GM21786 (cell line): ENCODE data around the gene TBL3.
A peak's percentile ranks its signal among the peaks of the same experiment; 100 is the strongest.

Source experiments
- ATAC-seq: cut with Tn5 transposase; IDR thresholded peaks from one replicate; pipeline ENCODE4 v1.9.1; 2021; ENCODE audit not compliant: unreplicated experiment

The TBL3 gene

DNA sequence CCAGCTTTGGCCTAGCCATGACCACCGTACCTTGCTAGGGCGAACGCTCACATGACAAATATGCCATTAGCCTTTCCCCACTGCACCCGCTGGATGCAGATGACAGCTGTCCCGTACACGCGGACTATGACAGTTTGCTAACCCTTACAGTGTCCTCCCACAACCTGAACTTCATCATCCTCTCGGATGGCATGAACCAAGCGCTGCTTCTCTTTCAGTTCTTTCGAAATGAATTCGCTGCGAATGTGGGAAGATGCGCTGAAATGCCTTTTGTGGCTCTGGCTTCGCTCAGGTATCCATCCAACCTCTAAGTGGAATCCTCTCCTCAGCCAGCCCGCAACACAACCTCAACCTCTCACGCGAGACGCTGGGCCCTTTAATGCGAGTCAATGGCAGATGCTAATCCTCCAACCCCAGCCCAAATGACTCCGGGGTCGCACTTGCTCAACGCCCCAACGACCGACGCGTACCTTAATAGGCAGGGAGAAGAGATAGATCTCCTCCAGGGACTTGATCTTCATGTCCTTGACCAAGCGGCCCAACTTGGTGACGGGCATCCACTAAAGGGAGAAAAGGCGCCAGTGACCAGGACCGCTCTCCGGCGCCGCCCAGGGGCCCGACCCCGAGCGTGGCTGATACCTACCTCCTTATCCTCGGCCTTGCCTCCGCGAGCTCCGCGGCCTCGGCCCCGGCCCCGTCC, 7.9 kb upstream of the TBL3 start:
- peak; percentile 16 for ATAC-seq

DNA sequence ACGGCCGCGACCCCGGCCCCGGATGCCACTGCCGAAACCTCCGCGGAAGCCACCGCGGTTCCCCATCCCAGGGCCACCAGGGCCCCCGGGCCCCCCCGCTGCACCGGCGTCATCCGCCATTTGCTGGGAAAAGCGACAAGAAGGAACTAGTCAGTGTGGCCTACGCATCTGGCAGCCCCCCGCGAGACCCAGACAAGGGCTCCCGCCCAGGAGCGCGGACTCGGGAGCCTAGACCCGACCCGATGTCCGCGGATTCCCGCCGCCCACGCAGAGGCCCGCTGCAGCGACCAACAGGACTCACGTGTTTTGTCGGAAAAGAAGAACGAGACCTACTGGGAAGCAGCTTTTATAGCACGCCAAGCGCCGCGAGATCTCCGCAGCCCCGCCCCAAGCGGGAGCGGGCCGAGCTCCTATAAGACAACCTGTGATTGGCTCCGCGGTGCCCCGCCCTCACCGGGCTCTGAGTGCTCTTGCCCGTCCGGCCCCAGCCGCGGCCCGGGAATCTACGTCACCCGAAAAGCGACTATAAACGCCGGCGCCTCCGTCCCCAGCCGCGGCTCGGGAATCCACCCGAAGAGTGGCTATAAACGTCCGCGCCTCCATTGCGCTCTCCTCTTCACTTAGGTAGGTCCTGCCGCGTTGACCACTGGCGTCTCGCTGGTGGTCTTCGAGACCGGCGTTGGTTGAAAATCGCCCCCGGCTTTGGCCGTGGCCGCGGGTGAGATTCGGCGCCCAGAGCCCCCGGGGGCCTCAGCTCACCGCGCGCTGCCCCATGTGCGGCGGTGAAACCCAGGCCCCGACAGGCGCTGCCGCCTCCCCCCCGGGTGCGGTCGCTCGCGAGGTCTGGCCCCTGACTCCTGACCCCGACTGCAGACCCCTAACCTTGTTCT, 7.1 kb upstream of the TBL3 start, which contains the start of gene RPS2:
TSS of gene RPS2 (minus strand) at position 321 of the 890 bp plus-strand sequence. CDS start at position 120, 201 bp downstream.
- peak; percentile 77 for ATAC-seq

DNA sequence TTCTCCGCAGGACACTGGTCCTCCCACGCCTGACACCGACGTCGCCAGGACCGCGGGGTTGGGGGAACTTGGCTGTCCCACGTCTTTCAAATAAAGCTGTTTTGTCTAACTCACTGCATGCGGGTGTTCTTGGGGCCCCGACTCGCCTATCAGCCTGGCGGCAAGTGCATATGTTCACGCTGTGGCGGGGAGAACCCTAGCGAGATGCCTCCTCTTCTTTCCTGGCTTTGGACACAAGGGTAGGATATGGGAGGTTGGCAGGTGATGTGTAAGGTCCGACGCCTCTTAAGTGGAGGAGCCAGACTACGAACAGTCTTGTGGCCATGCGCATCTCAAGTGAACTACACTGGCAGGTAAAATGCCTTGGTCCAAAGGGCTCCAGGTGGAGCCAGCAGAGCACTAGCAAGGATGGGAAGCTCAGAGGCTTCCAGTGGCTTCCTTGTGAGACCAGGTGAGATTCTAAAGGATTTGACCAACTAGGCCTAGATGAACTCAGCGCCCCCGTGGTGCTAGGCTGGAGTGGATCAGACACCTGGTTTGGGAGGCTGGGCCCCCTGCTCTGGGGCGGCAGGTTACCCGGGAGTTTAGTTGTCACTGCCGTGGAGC, 6.4 kb upstream of the TBL3 start:
- ATAC-seq = no peak

DNA sequence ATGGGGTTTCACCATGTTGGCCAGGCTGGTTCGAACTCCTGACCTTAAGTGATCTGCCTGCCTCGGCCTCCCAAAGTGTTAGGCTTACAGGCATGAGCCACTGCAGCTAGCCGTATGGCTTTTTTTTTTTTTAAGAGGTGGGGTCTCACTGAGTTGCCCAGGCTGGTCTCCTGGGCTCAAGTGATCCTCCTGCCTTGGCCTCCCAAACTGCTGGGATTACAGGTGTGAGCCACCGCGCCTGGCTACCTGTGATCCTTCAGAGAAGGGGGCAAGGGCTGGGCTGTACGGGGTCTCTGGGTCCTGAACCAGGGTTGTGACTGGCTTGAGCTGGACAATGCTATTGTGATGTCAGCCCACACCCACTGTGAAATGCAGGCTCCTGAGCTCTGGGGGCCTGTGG, 5.4 kb upstream of the TBL3 start, which contains the start of gene RNF151:
TSS of gene RNF151 (plus strand) at position 397 of the 400 bp plus-strand sequence. CDS start 26 bp downstream, outside the sequence.
- no peak for ATAC-seq

DNA sequence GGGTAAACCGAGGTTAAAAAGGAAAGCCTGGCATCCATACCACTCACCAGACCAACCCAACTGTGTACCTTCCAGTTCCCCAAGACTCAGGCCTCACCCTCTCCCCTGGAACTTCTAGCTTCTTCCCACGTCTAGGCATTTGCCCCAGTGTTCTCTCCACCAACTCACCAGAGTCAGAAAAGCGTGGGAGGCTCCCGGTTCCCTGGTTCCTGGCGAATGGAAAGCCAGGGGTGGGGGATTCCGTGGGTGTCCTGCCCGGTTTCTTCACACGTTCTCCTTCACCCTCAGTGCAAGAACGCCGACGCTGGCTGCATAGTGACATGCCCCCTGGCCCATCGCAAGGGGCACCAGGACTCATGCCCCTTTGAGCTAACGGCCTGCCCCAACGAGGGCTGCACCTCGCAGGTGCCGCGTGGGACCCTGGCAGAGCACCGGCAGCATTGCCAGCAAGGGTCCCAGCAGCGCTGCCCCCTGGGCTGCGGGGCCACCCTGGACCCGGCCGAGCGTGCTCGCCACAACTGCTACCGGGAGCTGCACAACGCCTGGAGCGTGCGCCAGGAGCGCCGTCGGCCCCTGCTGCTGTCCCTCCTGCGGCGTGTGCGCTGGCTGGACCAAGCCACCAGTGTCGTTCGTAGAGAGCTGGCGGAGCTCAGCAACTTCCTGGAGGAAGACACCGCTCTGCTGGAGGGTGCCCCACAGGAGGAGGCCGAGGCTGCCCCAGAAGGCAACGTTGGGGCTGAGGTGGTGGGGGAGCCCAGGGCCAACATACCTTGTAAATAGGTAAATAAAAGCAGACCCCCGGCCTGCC, 3.5 kb upstream of the TBL3 start:
- no peak for ATAC-seq

DNA sequence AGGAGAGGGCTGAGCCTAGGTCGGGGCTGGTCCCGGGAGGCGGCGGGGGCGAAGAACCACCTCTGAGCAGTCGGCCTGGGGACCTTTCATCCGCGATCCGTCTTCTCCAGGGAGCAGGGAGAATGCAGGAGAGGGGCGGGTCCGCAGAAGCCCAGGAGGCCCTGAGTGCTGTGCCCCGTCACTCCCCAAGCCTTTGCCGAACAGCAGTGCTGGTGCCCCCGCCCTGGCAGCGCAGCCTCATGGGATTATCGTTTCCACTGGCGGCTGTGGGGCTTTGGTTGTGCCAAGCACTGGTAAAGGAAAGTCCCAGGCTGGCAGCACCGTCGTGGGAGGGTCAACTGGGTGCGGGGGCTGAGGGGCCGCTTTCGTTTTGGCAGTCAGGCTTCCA, 631 bp downstream of the TBL3 start:
- ATAC-seq = no peak

DNA sequence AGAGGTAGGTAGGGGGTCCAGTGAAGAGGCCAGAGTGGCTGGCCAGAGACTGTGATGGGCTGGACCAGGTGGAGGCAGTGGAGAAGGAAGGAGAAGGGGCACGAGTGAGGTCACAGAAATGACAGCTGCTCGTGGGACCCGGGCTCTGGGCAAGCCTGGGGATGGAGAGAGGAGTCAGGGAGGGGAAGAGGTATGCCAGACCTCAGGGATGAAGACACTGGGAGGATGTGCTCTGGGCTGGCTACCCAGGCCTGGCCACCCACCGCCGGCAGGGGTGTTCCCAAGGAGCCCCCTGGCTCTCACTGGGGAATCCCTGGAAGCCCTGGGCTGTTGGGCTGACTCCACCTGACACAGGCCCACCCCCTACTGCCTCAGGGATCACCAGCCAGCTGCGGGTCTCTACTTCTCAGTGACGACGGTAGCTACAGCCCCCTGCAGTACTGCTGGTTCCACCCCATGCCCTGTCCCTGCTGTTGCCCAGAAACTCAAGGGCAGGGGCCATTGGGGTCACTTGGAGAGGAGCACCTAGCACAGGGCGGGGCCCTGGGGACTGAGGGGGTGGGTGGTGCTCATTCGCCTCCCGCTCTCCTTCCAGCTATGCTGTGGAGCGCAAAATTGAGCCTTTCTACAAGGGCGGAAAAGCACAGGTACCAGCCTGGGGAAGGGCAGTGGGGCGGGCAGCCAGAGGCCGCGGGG, 1.8 kb downstream of the TBL3 start:
- no peak for ATAC-seq

DNA sequence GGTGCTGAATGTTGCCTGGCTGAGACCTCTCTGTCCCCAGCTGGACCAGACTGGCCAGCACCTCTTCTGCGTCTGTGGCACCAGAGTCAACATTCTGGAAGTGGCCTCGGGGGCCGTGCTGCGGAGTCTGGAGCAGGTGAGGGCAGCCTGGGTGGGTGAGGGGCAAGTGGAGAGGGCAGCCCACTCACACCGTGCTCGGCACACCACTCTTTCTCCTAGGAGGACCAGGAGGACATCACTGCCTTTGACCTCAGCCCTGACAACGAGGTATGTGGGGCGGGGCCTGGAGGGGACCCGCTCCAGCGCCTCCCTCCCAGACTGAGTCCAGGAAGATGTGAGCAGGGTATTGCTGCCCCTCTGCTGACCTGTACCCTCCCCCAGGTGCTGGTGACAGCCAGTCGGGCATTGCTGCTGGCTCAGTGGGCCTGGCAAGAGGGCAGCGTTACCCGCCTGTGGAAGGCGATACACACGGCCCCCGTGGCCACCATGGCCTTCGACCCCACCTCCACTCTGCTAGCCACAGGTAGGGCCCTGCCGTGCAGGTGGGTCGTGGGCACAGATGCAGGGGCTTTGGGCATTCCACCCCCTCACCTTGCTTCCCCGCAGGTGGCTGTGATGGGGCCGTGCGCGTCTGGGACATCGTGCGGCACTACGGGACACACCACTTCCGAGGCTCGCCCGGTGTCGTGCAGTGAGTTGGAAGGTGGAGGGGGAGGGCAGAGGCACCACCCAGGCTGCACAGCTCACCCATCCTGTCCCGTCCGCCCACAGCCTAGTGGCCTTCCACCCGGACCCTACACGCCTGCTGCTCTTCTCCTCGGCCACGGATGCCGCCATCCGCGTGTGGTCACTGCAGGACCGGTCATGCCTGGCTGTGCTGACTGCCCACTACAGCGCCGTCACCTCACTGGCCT, 2.6 kb downstream of the TBL3 start:
- ATAC-seq = no peak

DNA sequence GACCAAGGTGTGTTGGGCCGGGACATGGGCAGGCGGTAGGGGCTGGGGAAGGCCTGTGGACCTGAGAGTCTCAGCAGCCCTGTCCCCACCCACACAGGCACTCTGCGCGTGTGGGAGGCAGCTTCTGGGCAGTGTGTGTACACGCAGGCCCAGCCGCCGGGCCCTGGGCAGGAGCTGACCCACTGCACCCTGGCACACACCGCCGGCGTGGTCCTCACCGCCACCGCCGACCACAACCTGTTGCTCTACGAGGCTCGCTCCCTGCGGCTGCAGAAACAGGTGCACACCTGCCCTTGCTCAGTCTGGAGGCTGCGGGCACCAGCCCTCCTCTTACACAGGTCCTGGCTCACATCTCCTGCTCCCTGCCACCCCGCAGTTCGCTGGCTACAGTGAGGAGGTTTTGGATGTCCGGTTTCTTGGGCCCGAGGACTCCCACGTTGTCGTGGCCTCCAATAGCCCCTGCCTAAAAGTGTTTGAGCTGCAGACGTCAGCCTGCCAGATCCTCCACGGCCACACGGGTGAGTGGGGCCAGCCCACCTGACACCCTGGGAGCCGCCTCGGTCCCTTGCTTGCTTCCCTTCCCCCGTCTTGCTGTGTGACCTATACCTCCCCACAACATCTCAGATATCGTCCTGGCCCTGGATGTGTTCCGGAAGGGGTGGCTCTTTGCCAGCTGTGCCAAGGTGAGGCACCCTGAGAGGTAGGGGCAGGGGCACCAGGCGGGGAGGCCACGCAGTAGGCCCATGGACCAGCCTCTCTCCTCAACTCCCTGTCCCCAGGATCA, 3.8 kb downstream of the TBL3 start:
- ATAC-seq = no peak

DNA sequence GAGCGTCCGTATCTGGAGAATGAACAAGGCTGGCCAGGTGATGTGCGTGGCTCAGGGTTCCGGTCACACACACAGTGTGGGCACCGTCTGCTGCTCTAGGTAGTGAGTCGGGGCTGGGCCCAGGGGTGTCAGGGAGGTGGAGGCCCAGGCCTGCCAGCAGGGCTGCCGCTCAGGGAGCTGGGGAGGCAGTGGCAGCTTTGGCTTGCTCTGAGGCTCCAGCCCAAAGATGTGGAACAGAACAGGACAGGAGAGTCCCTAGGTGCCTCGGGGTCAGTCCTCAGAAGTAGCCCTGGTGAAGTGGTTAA, 4.3 kb downstream of the TBL3 start:
- no peak for ATAC-seq

DNA sequence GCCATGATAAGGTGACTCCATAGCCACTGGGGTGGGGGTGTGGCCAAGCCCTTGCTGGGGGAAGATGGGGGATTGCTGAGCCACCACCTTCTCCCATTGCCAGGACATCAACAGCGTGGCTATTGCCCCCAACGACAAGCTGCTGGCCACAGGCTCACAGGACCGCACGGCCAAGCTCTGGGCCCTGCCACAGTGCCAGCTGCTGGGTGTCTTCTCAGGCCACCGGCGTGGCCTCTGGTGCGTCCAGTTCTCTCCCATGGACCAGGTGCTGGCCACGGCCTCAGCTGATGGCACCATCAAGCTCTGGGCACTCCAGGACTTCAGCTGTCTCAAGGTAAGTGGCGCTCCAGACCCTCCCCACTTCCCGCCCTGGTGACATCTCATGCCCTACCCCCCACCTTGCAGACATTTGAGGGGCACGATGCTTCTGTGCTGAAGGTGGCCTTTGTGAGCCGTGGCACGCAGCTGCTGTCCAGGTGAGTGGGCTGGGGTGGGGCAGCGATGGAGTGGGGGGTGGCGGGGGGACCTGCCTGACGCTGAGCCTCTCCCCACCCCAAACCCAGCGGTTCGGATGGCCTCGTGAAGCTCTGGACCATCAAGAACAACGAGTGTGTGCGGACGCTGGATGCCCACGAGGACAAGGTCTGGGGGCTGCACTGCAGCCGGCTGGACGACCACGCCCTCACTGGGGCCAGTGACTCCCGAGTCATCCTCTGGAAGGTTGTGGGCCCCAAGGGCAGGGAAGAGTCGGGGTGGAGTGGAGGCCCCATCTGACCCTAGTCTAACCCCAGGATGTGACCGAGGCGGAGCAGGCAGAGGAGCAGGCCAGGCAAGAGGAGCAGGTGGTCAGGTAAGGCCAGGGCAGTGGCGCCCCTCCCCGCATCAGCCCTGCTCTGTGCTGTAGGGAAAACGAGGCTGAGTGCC, 5.4 kb downstream of the TBL3 start:
- ATAC-seq = no peak

DNA sequence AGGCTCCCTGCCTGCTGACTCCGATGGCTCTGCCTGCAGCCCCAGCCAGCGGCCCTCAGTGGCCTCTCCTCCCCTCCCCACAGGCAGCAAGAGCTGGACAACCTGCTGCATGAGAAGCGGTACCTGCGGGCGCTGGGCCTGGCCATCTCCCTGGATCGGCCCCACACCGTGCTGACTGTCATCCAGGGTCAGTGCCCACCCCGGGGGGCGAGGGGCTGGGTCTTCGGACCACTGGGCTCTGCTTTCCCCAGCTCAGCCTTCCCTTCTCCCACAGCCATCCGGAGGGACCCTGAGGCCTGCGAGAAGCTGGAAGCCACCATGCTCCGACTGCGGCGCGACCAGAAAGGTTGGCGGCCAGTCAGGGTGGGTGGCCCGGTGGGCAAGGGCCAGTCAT, 6.0 kb downstream of the TBL3 start:
- no peak for ATAC-seq

DNA sequence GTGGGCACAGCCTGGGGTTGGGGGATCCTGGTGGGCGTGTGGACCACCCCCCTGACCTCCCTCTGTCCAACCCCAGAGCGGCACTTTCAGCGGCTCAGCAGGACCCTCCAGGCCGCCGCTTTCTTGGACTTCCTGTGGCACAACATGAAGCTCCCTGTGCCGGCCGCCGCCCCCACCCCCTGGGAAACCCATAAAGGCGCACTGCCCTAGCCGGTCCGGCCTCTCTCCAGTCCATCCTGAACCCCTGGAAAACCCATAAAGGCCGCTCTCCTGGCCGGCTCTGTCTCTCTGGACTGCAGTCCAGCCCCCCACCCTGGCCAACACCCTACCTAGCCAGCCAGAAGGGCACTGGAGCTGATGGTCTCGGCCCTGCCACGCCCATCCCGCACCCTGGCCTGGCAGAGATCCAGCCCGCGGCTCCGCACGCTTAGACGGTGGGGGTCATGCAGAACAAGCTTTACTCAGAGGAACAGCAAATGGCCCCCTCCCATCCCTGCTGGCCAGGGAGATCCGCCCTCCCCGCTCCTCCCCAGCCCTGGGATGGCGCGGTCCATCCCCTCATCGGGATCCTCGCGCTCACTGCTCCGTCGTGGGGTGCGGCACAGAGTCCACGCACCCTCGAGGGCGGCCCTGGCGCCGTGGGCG, 6.7 kb downstream of the TBL3 start:
- no peak for ATAC-seq

DNA sequence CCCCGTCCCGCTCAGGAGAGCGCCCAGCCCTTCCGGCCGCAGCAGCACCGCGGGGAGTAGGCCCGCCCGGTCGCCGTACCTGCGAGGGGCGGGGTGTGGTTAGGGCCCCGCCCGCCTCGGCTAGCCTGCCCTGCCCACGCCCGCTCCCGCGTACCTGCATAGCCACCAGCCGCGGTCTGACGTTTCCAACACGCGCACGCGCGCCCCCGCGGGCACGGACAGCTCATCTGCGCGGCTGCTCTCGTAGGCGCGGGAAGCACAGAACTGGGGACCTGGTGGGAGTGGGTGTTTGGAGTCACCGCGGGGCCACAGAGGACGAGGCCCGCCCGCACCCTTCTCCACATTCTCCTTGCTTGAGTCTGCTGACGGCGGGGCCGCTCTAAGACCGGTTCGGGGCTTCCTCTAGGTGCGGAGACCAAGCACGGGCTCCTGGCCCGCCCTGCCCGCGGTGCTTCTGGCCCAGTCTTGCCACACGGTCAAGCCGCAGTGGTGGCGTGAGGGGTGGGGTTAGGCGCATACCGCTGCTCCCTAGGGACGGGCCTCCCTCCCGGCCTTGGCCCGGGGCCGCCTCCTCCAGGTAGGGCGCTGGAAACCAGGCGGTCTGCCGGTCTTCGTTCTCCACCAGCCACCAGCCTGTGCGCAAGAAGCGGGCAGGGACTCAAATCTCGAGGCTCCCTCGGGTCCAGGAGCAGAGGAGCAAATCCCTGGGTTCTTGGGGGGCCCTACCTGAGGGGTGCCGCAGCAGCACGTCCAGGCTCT, 7.6 kb downstream of the TBL3 start:
- ATAC-seq = no peak

DNA sequence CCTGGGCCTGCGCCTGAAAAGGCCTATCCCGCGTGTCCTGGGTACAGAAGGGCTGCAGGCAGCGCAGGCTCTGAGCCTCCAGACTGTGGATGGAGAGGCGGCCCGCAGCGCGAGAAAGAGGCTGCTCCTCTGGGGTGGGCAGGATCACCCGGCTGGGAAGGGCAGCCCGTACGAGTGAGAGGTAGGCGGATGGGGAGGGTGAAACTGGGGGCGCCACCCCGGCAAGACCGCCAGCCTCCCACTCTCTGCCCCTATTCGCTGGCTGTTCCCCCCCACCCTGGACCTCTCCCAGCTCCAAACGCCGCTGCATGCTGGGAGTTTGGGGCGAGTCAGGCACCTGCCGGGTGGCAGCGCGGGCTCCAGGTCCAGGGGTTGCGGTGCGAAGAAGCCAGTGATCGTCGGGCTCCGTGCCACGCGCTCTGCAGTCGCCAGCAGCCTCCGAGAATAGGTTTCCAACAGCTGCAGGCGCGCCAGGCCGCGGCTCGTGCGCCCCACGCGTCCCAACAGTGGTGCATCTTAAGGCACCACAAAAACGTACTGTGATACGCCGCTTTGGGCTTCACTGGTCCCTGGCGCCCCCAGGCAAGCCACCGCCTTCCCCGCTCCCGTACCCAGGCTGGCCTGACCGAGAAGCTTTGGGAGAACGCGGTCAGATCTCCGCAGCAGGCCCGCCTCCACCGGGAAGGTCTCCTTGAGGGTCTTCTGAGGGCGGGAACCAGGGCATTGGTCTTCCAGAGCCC, 8.3 kb downstream of the TBL3 start:
- no peak for ATAC-seq

DNA sequence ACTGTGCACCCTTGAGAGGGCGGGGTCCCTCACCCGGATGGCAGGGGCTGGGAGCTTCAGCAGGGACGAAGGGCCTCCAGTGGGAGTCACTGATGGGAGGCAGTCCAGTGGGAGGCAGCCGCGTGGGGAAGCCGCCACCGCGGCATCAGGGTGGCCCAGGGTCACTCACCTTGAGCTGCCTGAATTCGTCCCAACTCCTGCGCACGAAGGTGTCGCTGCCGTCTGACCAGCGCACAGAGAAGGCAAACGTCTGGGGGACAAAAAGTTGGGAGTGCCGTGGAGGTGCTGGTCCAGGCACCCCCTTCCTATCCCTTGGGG, 8.9 kb downstream of the TBL3 start:
- ATAC-seq = no peak
